Trophoblast cell (in vitro differentiated cells and primary cell): ENCODE results near the gene ESYT2.

Experiments
- DNase-seq, 2 donors: peaks; one replicate each; pipeline ENCODE4 v3.0.0-alpha.2; 2016
- H2AFZ ChIP-seq: 2 replicates; pipeline ENCODE4 v1.6.1; 2013; ENCODE audit warnings: low read length, moderate library complexity, mild to moderate bottlenecking; ENCODE audit not compliant: insufficient read depth, poor library complexity
- H2AK5ac ChIP-seq: 2 replicates; pipeline ENCODE4 v1.6.1; 2013; ENCODE audit warnings: mild to moderate bottlenecking, low read length
- H2BK120ac ChIP-seq: 2 replicates; pipeline ENCODE4 v1.6.1; 2013; ENCODE audit warnings: low read length, mild to moderate bottlenecking, moderate library complexity; ENCODE audit not compliant: insufficient read depth, poor library complexity
- H2BK12ac ChIP-seq: 2 replicates; pipeline ENCODE4 v1.6.1; 2013; ENCODE audit warnings: mild to moderate bottlenecking, low read length, moderate library complexity
- H2BK5ac ChIP-seq: 2 replicates; pipeline ENCODE4 v1.6.1; 2013; ENCODE audit warnings: low read length, low read depth, moderate library complexity, mild to moderate bottlenecking; ENCODE audit not compliant: poor library complexity
- H3K14ac ChIP-seq: 2 replicates; pipeline ENCODE4 v1.6.1; 2013; ENCODE audit warnings: mild to moderate bottlenecking, low read length
- H3K18ac ChIP-seq: 2 replicates; pipeline ENCODE4 v1.6.1; 2013; ENCODE audit warnings: mild to moderate bottlenecking, low read length
- H3K23ac ChIP-seq: 2 replicates; pipeline ENCODE4 v1.6.1; 2013; ENCODE audit warnings: low read length
- H3K27ac ChIP-seq: 2 replicates; pipeline ENCODE4 v1.5.1; 2013; ENCODE audit warnings: low read depth, mild to moderate bottlenecking, inconsistent platforms, low read length, moderate library complexity
- H3K27me3 ChIP-seq: 2 replicates; pipeline ENCODE4 v1.6.1; 2013; ENCODE audit warnings: inconsistent platforms, mild to moderate bottlenecking, low read length, moderate library complexity; ENCODE audit not compliant: insufficient read depth
- H3K36me3 ChIP-seq, 2 experiments: 1 replicate in 1 of 2; 2 replicates in 1 of 2; pipeline ENCODE4 v1.6.1; 2013; ENCODE audit warnings: low read length in 2 of 2, mild to moderate bottlenecking in 2 of 2, moderate library complexity in 1 of 2; ENCODE audit not compliant: insufficient read depth in 2 of 2, control insufficient read depth in 1 of 2
- H3K4ac ChIP-seq: 2 replicates; pipeline ENCODE4 v1.6.1; 2013; ENCODE audit warnings: low read depth, mild to moderate bottlenecking, low read length, moderate library complexity
- H3K4me1 ChIP-seq, 2 experiments: 1 replicate in 1 of 2; 2 replicates in 1 of 2; pipeline ENCODE4 v1.6.1; 2013; ENCODE audit warnings: low read length in 2 of 2, mild to moderate bottlenecking in 2 of 2, moderate library complexity in 1 of 2; ENCODE audit not compliant: insufficient read depth in 2 of 2, control insufficient read depth in 1 of 2
- H3K4me2 ChIP-seq: 2 replicates; pipeline ENCODE4 v1.6.1; 2013; ENCODE audit warnings: inconsistent platforms, mild to moderate bottlenecking, low read length, moderate library complexity
- H3K4me3 ChIP-seq: 2 replicates; pipeline ENCODE4 v1.5.1; 2013; ENCODE audit warnings: mild to moderate bottlenecking, low read depth, low read length, inconsistent platforms
- H3K79me1 ChIP-seq: one replicate; pipeline ENCODE4 v1.6.1; 2013; ENCODE audit warnings: low read length
- H3K79me2 ChIP-seq: 2 replicates; pipeline ENCODE4 v1.6.1; 2013; ENCODE audit warnings: low read length, mild to moderate bottlenecking; ENCODE audit not compliant: control insufficient read depth, insufficient read depth, poor library complexity
- H3K9ac ChIP-seq: 2 replicates; pipeline ENCODE4 v1.6.1; 2013; ENCODE audit warnings: mild to moderate bottlenecking, low read length
- H3K9me3 ChIP-seq: 2 replicates; pipeline ENCODE4 v1.6.1; 2013; ENCODE audit warnings: low read depth, mild to moderate bottlenecking, control low read depth, inconsistent platforms, low read length; ENCODE audit not compliant: insufficient read depth
- H4K12ac ChIP-seq: 2 replicates; pipeline ENCODE4 v1.6.1; 2013; ENCODE audit warnings: low read depth, mild to moderate bottlenecking, low read length, moderate library complexity
- H4K8ac ChIP-seq: 2 replicates; pipeline ENCODE4 v1.6.1; 2013; ENCODE audit warnings: low read depth, mild to moderate bottlenecking, low read length, moderate library complexity
- H4K91ac ChIP-seq: one replicate; pipeline ENCODE4 v1.6.1; 2013; ENCODE audit warnings: low read depth, mild to moderate bottlenecking, low read length, moderate library complexity
- WGBS: extraction: QIAGEN DNeasy Blood & Tissue Kit; methylation state at CpG from one replicate; pipeline ENCODE4 v1.1.7; 2013; ENCODE audit warnings: missing lambda C conversion rate; ENCODE audit not compliant: insufficient read length, insufficient coverage; ENCODE audit errors: extremely low coverage; 5-methylcytosine and 5-hydroxymethylcytosine counted together

ESYT2 gene

DNA sequence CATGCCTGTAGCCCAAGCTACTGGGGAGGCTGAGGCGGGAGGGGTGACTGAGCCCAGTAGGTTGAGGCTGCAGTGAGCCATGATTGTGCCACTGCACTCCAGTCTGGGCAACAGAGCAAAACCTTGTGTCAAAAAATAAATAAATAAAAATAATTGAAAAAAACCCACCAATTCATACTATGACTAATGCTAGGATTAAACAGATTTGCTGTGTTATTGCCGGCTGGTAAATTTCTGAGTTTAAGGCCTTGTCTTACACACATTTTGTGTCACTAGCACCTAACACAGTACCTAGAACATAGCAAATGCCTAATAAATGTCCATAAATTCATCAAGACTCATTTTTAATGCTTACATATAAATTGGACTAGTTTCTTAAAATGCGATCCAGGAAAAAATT lies 8.7 kb downstream of the ESYT2 start:
- Histone ChIP-seq H4K8ac (no peak overlapping the region), H3K18ac (no peak overlapping the region), H2BK120ac (peak overlapping the region; percentile 53), H3K27me3 (no peaks in the 10 kb centered on the region), H3K4me3 (no peak overlapping the region), H2BK5ac (peak overlapping the region; percentile 24), H3K79me2 (peaks cover 15% of the 10 kb centered on the region), H3K14ac (peak overlapping the region; percentile 50), H4K12ac (peak overlapping the region; percentile 56), H3K36me3 (no peaks in the 10 kb centered on the region), H3K4ac (peak overlapping the region; percentile 99), H3K4me1 (peaks cover 21% of the 10 kb centered on the region in 2 experiments), H2AK5ac (peak overlapping the region; percentile 46), H2AFZ (no peak overlapping the region), H3K23ac (no peak overlapping the region), H3K4me2 (no peak overlapping the region), H3K79me1 (peaks cover 14% of the 10 kb centered on the region), H4K91ac (peak overlapping the region; percentile 70), H3K9me3 (no peaks in the 10 kb centered on the region), H2BK12ac (peak overlapping the region; percentile 77), H3K27ac (no peak overlapping the region), H3K9ac (no peak overlapping the region)
- no CpG with 5 or more reads among the region's 3 CpGs for WGBS
- peak in 1 of 2 donors; percentile 35 for DNase-seq

DNA sequence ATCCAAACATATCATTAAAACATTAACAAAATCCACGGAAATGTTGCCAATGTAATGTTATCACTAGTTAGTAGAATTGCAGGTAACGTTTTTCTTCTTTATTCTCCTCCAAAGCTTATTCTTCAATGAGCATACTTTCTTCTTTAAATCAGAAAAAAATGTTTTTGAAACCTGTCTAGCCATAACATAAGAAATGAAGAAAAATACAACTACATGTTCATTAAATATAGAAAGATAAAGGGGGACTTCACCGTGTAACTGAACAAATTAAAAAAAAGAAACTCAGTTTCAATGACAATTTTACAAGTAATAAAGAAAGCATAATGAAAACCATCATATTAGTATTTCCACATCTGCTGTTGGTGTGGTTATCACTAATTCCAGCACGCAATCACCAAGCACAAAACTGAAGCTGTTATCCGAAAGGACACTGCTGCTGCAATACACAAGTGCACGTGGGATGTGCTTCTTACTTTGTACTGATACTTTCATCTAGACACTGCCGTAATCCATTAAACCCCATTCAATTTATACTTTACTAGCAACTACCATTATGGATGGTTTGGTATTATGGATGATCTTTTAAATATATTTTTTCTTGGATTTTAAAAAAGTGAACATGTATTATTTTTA lies 9.6 kb downstream of the ESYT2 start:
- peak overlapping the region; percentile 87 for H2BK12ac ChIP-seq
- H2AK5ac ChIP-seq: no peak overlapping the region
- no CpG with 5 or more reads among the region's 7 CpGs for WGBS
- peaks cover 30% of the 10 kb centered on the region in 2 experiments for H3K4me1 ChIP-seq
- H3K4me2 ChIP-seq: no peak overlapping the region
- peaks cover 22% of the 10 kb centered on the region for H3K79me1 ChIP-seq
- H3K4ac ChIP-seq: peak overlapping the region; percentile 59
- H2BK120ac ChIP-seq: no peak overlapping the region
- peak overlapping the region; percentile 65 for H2BK5ac ChIP-seq
- no peaks in the 10 kb centered on the region for H3K36me3 ChIP-seq
- no peak overlapping the region for H3K23ac ChIP-seq
- peak in 1 of 2 donors; percentile 27 for DNase-seq
- no peak overlapping the region for H3K18ac ChIP-seq
- no peaks in the 10 kb centered on the region for H3K27me3 ChIP-seq
- no peak overlapping the region for H4K8ac ChIP-seq
- H3K79me2 ChIP-seq: peaks cover 14% of the 10 kb centered on the region
- H3K9me3 ChIP-seq: no peaks in the 10 kb centered on the region
- H2AFZ ChIP-seq: no peak overlapping the region
- H3K4me3 ChIP-seq: no peak overlapping the region
- no peak overlapping the region for H4K91ac ChIP-seq
- peak overlapping the region; percentile 50 for H3K27ac ChIP-seq
- H3K14ac ChIP-seq: no peak overlapping the region
- H3K9ac ChIP-seq: no peak overlapping the region
- no peak overlapping the region for H4K12ac ChIP-seq

DNA sequence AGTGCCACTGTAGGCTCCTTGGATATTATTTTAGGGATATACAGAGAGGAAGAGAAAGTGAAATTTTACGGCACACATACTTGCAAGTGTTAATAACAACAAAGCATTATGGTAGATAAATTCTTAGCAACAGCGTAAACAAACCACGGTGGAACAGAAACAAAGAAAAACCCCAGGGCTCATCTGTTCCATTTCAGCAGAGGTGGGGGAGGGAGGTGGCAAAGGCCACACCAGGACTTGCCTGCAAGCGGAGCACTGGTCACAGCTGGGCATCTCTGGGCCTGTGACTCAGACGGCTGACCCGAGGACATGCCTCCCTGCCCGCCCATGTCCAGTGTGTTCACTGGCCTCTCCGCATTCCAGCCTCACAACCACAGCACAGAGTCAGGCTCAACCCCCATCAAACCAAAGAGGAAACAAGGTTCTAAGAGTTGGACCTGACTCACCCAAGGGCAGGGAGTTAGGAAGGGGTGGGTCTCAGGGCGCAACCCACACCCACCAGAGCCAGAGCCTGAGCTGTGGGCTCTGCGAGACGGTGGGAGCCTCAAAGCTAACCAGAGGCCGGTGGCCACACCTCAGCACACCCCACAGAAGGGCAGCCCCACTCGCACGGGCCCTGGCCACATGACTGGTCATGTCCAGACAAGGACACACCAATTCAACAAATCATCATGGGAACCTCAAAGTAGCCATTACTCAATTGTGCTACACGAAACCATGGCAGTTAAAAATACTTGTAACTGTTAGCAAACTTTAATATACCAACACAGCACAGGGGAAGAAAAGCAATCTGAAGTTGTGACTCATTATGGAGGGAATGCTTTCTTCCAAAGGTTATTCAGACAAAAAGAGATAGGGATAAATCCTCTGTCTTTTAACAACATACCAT lies 10.7 kb downstream of the ESYT2 start:
- WGBS: no CpG with 5 or more reads among the region's 15 CpGs
- H2BK120ac ChIP-seq: peak overlapping the region; percentile 88
- peak overlapping the region; percentile 96 for H3K27ac ChIP-seq
- H3K79me2 ChIP-seq: peaks cover 14% of the 10 kb centered on the region
- H3K79me1 ChIP-seq: peaks cover 25% of the 10 kb centered on the region
- peak overlapping the region; percentile 60 for H3K14ac ChIP-seq
- H4K91ac ChIP-seq: peak overlapping the region; percentile 90
- peaks cover 32% of the 10 kb centered on the region in 2 experiments for H3K4me1 ChIP-seq
- peak overlapping the region; percentile 67 for H2BK12ac ChIP-seq
- H3K9ac ChIP-seq: no peak overlapping the region
- H2BK5ac ChIP-seq: peak overlapping the region; percentile 85
- H4K8ac ChIP-seq: peak overlapping the region; percentile 58
- H3K23ac ChIP-seq: no peak overlapping the region
- H3K4me3 ChIP-seq: no peak overlapping the region
- H3K4me2 ChIP-seq: peak overlapping the region; percentile 51
- H2AFZ ChIP-seq: peak overlapping the region; percentile 34
- no peaks in the 10 kb centered on the region for H3K27me3 ChIP-seq
- peak overlapping the region; percentile 64 for H3K18ac ChIP-seq
- peak; percentile 99 for DNase-seq
- no peaks in the 10 kb centered on the region for H3K9me3 ChIP-seq
- no peaks in the 10 kb centered on the region for H3K36me3 ChIP-seq
- peak overlapping the region; percentile 35 for H3K4ac ChIP-seq
- peak overlapping the region; percentile 17 for H2AK5ac ChIP-seq
- H4K12ac ChIP-seq: peak overlapping the region; percentile 10

DNA sequence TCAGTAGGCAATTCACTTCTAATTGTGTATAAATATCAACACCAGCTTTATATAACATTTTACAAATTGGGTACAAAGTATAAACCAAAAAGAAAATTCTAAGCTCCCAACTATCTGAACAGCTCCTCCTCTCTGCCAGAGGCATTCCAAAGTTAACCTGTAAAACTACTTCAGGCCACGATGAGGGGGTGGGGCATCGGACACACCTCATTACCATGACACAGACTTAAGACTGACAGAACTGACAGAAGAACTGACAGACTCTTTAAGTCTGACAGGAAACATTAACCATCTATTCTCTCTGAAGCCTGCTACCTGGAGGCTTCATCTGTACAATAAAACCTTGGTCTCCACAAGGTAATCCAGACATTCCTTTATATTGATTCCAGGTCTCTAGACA lies 12.3 kb downstream of the ESYT2 start:
- no peak overlapping the region for H2AFZ ChIP-seq
- H3K18ac ChIP-seq: no peak overlapping the region
- no peak overlapping the region for H4K12ac ChIP-seq
- H3K27ac ChIP-seq: peak overlapping the region; percentile 95
- no peak overlapping the region for H3K4ac ChIP-seq
- H3K27me3 ChIP-seq: no peaks in the 10 kb centered on the region
- no peak overlapping the region for H4K8ac ChIP-seq
- no peak overlapping the region for H4K91ac ChIP-seq
- H3K9me3 ChIP-seq: no peaks in the 10 kb centered on the region
- no CpG with 5 or more reads among the region's 2 CpGs for WGBS
- peaks cover 13% of the 10 kb centered on the region for H3K79me2 ChIP-seq
- no peak overlapping the region for H2BK12ac ChIP-seq
- DNase-seq: peak; percentile 87 to 89
- peak overlapping the region; percentile 49 for H3K4me2 ChIP-seq
- peaks cover 27% of the 10 kb centered on the region for H3K79me1 ChIP-seq
- no peaks in the 10 kb centered on the region for H3K36me3 ChIP-seq
- H2AK5ac ChIP-seq: no peak overlapping the region
- no peak overlapping the region for H3K14ac ChIP-seq
- no peak overlapping the region for H3K4me3 ChIP-seq
- H3K4me1 ChIP-seq: peaks cover 35 to 37% of the 10 kb centered on the region in 2 experiments
- no peak overlapping the region for H2BK5ac ChIP-seq
- no peak overlapping the region for H3K23ac ChIP-seq
- no peak overlapping the region for H2BK120ac ChIP-seq
- no peak overlapping the region for H3K9ac ChIP-seq
